Mucosa of rectum (tissue), 2 donors: Measurements from ENCODE around the gene FAM131A.

Experiments used
- H3K27ac ChIP-seq, 2 donors: one replicate each; pipeline ENCODE4 v1.7.0; 2013; ENCODE audit warnings: inconsistent platforms in 2 of 2, low read depth in 2 of 2, low read length in 2 of 2
- H3K27me3 ChIP-seq, 2 donors: one replicate each; pipeline ENCODE4 v1.7.0; 2013; ENCODE audit warnings: low read length in 2 of 2; ENCODE audit not compliant: control insufficient read depth in 2 of 2, insufficient read depth in 2 of 2
- H3K36me3 ChIP-seq, 2 donors: one replicate each; pipeline ENCODE4 v1.7.0; 2013; ENCODE audit warnings: low read length in 2 of 2; ENCODE audit not compliant: control insufficient read depth in 2 of 2, insufficient read depth in 2 of 2
- H3K4me1 ChIP-seq, 2 donors: one replicate each; pipeline ENCODE4 v1.7.0; 2013; ENCODE audit warnings: low read length in 2 of 2, mild to moderate bottlenecking in 1 of 2; ENCODE audit not compliant: control insufficient read depth in 2 of 2, insufficient read depth in 2 of 2
- H3K4me3 ChIP-seq, 2 donors: one replicate each; pipeline ENCODE4 v1.7.0; 2013; ENCODE audit warnings: low read length in 2 of 2
- H3K9ac ChIP-seq, 2 donors: one replicate each; pipeline ENCODE4 v1.7.0; 2013; ENCODE audit warnings: low read length in 2 of 2, low read depth in 1 of 2, mild to moderate bottlenecking in 1 of 2
- H3K9me3 ChIP-seq, 2 donors: one replicate each; pipeline ENCODE4 v1.7.0; 2013; ENCODE audit warnings: low read length in 2 of 2; ENCODE audit not compliant: control insufficient read depth in 2 of 2
- donor health status: healthy.
- donor health status: Normal muscosa, but diverticular disease.

FAM131A gene

GRCh38 chr3:184383033-184383740 lies 45.8 kb downstream of the FAM131A start:
- no peak overlapping the region for H3K9ac ChIP-seq
- peaks cover 8 to 10% of the 10 kb centered on the region in 2 donors for H3K4me1 ChIP-seq
- no peak overlapping the region for H3K4me3 ChIP-seq
- H3K27me3 ChIP-seq = peaks cover 29 to 40% of the 10 kb centered on the region in 2 donors
- no peaks in the 10 kb centered on the region for H3K9me3 ChIP-seq
- H3K27ac ChIP-seq = no peak overlapping the region
- H3K36me3 ChIP-seq = no peaks in the 10 kb centered on the region

DNA sequence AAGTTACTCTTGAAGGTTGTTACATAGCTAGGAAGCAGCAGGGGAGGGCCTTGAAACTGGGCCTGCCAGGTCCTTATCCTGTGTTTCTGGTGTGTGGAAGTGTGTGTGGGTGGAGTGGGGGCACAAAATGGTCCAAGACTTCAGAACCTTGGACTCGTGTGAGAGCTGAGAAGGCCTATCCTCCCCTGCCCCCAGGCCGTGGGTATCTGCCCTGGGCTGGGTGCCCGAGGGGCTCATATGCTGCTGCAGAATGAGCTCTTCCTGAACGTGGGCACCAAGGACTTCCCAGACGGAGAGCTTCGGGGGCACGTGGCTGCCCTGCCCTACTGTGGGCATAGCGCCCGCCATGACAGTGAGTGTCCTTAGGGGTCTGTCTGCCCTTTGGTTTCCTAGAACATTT lies 46.9 kb downstream of the FAM131A start:
- H3K36me3 ChIP-seq = no peaks in the 10 kb centered on the region
- no peak overlapping the region for H3K4me3 ChIP-seq
- H3K9ac ChIP-seq = no peak overlapping the region
- H3K27ac ChIP-seq = no peak overlapping the region
- H3K27me3 ChIP-seq = peaks cover 18 to 28% of the 10 kb centered on the region in 2 donors
- H3K4me1 ChIP-seq = peaks cover 8 to 10% of the 10 kb centered on the region in 2 donors
- no peaks in the 10 kb centered on the region for H3K9me3 ChIP-seq

GRCh38 chr3:184384856-184385422 lies 47.5 kb downstream of the FAM131A start:
- H3K9ac ChIP-seq = no peak overlapping the region
- peaks cover 8 to 10% of the 10 kb centered on the region in 2 donors for H3K4me1 ChIP-seq
- H3K9me3 ChIP-seq = no peaks in the 10 kb centered on the region
- no peak overlapping the region for H3K4me3 ChIP-seq
- no peak overlapping the region for H3K27ac ChIP-seq
- H3K36me3 ChIP-seq = no peaks in the 10 kb centered on the region
- peaks cover 16 to 25% of the 10 kb centered on the region in 2 donors for H3K27me3 ChIP-seq

- H3K9ac ChIP-seq = no peak overlapping the region
- peaks cover 9 to 20% of the 10 kb centered on the region in 2 donors for H3K27me3 ChIP-seq
- H3K9me3 ChIP-seq = no peaks in the 10 kb centered on the region
- no peak overlapping the region for H3K27ac ChIP-seq
- H3K4me3 ChIP-seq = no peak overlapping the region
- no peaks in the 10 kb centered on the region for H3K36me3 ChIP-seq
- H3K4me1 ChIP-seq = peaks cover 0 to 4% of the 10 kb centered on the region in 2 donors
Measured at GRCh38 chr3:184386047-184386806, 48.8 kb downstream of the FAM131A start.

- H3K9ac ChIP-seq = no peak overlapping the region
- no peak overlapping the region for H3K4me3 ChIP-seq
- peaks cover 7 to 10% of the 10 kb centered on the region in 2 donors for H3K27me3 ChIP-seq
Measured at GRCh38 chr3:184387174-184387714, 49.8 kb downstream of the FAM131A start.

DNA sequence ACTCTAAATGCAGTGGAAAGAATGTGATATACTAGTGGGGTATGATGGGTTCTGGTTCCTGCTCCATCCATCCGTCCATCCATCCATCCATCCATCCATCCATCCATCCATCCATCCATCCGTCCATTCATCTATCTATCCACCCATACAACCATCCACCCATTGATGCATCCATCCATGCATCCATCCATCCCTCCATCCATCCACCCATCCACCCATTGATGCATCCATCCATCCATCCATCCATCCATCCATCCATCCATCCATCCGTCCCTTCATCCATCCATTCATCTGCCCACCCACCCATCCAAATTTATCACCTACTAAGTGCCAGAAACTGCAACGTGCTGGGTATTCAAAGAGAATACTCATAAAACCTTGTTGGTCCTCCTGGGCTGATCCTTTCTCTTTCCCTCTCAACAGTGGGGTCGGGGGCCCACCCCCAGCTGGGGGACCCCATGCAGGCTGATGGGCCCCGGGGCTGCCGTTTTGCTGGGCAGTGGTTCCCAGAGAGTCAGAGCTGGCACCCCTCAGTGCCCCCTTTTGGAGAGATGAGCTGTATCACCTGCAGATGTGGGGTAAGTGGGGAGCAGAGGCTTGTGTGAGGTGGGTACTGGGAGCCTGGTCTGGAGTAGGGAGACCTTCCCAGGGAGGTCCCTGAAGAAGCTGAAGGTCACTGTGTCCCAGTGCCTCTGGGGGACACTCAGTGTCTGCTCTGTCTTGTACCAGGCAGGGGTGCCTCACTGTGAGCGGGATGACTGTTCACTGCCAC lies 51.0 kb downstream of the FAM131A start:
- no peak overlapping the region for H3K4me3 ChIP-seq
- no peak overlapping the region for H3K27ac ChIP-seq
- no peaks in the 10 kb centered on the region for H3K4me1 ChIP-seq
- H3K27me3 ChIP-seq = peaks cover 3 to 7% of the 10 kb centered on the region in 2 donors
- H3K9ac ChIP-seq = no peak overlapping the region
- H3K9me3 ChIP-seq = no peaks in the 10 kb centered on the region
- no peaks in the 10 kb centered on the region for H3K36me3 ChIP-seq

More at GRCh38 chr3:184387174-184387714, 49.8 kb downstream of the FAM131A start:
- Histone ChIP-seq H3K4me1 (no peaks in the 10 kb centered on the region), H3K27ac (no peak overlapping the region), H3K36me3 (no peaks in the 10 kb centered on the region), H3K9me3 (no peaks in the 10 kb centered on the region)

DNA sequence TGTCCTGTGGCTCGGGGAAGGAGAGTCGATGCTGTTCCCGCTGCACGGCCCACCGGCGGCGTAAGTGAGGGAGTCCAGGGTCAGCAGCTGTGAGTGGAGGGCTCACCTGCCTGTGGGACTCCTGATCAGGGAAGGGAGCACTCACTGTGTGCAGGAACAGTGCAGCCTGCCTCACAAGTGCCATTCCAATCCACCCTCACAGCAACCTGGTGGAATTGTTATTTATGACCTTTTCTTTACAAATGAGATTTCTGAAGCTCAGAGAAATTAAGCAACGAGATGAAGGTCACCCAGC lies 51.5 kb downstream of the FAM131A start:
- Histone ChIP-seq H3K36me3 (no peaks in the 10 kb centered on the region), H3K27me3 (peaks cover 2 to 6% of the 10 kb centered on the region in 2 donors), H3K4me3 (no peak overlapping the region), H3K9ac (no peak overlapping the region), H3K27ac (no peak overlapping the region), H3K4me1 (no peaks in the 10 kb centered on the region), H3K9me3 (no peaks in the 10 kb centered on the region)

- no peak overlapping the region for H3K4me3 ChIP-seq
- H3K9ac ChIP-seq = no peak overlapping the region
- H3K27me3 ChIP-seq = peaks cover 2 to 3% of the 10 kb centered on the region in 2 donors
- H3K9me3 ChIP-seq = no peaks in the 10 kb centered on the region
- H3K4me1 ChIP-seq = no peaks in the 10 kb centered on the region
- no peaks in the 10 kb centered on the region for H3K36me3 ChIP-seq
- H3K27ac ChIP-seq = no peak overlapping the region
Measured at GRCh38 chr3:184389384-184389783, 52.0 kb downstream of the FAM131A start.

DNA sequence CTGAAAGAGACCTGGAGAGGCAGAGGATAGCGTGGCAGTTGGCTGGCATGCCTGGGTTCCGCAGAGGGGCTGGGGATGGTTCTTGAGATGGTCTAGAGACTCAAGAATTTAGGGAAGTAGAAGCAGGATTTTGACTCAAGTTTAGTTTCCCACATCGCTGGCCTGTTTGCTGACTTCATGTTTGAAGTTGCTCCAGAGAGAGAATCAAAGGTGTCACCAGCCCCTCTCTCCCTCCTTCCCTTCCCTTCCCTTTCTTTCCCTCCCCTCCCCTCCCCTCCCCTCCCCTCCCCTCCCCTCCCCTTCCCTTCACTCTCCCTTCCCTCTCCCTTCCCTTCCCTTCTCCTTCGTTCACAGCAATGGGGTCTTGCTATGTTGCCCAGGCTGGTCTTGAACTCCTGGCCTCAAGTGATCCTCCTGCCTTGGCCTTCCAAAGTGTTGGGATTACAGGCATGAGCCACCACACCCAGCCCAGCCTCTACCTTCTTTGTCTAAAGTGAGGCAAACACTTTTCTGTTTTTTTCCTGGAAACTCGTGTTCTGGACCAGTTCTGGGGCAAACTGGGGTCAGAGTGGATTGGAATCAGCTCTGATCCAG lies 52.6 kb downstream of the FAM131A start:
- Histone ChIP-seq H3K27ac (no peak overlapping the region), H3K4me1 (no peaks in the 10 kb centered on the region), H3K9me3 (no peaks in the 10 kb centered on the region), H3K4me3 (no peak overlapping the region), H3K27me3 (peaks cover 2 to 3% of the 10 kb centered on the region in 2 donors), H3K36me3 (no peaks in the 10 kb centered on the region), H3K9ac (no peak overlapping the region)
